Measurements from ENCODE around the gene ANKRD2.

The ANKRD2 gene

DNA sequence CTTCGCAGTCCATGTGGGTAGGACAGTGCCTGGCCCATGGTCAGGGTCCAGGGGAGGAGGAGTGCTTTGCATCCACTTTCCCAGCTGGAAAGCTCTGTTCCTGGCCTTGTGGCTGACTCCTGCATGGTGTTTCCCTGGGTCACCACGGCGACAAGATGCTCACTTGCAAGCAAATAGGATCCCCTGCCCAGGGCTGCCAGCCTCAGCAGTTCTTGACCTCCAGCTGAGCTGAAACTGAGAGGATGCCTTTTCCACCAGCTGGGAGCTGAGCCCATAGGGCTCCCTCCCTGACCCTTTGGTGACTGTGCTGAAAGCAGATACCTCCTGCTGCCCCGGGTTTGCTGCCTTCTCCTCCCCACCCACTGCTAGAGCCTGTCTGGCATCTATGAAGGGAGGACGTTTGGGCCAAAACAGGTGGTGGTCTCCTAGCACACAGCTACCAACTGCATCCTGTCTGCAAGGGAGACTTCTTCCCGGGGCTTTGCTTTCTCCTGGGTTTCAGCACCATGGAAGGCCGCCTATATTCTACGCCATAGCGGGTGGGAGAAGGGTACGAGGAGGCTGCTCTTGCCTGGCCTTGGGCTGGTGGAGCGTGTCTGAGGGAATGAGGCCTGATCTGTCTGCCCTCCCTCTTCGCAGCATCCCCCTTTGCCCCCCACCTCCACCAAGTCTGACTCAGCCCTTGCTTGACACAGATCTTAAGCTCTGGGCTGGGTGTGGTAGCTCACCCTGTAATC is 39.5 kb upstream of the ANKRD2 start:
- H3K79me2 ChIP-seq (ENCODE audit: insufficient read depth, low read length) = no peaks in the 10 kb centered on the region

DNA sequence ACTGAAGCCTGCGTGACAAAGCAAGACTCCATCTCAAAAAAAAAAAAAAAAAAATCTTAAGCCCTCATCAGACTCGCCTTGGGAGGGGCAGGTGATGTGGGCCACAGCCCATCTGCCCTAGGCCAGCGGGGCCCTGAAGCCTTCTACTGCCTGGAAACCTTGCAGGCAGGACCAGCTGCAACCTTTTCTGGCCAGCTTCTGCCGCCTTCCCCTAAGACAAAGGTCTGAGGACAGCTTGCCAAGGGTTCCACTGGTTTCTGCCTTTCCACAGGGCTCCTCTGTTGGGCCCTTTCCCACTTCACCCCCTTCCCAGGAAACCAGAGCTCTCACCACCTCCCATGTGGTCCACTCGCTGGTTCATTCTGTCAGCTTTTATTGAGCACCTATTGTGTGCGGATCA is 38.7 kb upstream of the ANKRD2 start:
- TF ChIP-seq, protein P1, sequence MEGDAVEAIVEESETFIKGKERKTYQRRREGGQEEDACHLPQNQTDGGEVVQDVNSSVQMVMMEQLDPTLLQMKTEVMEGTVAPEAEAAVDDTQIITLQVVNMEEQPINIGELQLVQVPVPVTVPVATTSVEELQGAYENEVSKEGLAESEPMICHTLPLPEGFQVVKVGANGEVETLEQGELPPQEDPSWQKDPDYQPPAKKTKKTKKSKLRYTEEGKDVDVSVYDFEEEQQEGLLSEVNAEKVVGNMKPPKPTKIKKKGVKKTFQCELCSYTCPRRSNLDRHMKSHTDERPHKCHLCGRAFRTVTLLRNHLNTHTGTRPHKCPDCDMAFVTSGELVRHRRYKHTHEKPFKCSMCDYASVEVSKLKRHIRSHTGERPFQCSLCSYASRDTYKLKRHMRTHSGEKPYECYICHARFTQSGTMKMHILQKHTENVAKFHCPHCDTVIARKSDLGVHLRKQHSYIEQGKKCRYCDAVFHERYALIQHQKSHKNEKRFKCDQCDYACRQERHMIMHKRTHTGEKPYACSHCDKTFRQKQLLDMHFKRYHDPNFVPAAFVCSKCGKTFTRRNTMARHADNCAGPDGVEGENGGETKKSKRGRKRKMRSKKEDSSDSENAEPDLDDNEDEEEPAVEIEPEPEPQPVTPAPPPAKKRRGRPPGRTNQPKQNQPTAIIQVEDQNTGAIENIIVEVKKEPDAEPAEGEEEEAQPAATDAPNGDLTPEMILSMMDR (IDR thresholded peaks at IDR 0.05; ENCODE audit: insufficient read depth, low read length, poor library complexity, severe bottlenecking) = no peak
- TF ChIP-seq EZH2phosphoT487 (conservative IDR thresholded peaks at IDR 0.05; ENCODE audit: low read length) = no peak
- H3K9ac ChIP-seq (ENCODE audit: low read length) = no peak overlapping the region
- no peaks in the 10 kb centered on the region for H4K20me1 ChIP-seq (ENCODE audit: low read depth, low read length)

More for the DNA sequence above, 39.5 kb upstream of the ANKRD2 start:
- H3K36me3 ChIP-seq (ENCODE audit: low read length) = no peaks in the 10 kb centered on the region
- no peaks in the 10 kb centered on the region for H3K9me3 ChIP-seq (ENCODE audit: insufficient read depth, low read length)
- no peak overlapping the region for H3K4me3 ChIP-seq (ENCODE audit: insufficient read depth, low read length, poor library complexity, severe bottlenecking)
- H3K27ac ChIP-seq (ENCODE audit: low read depth, low read length) = no peak overlapping the region
- TF ChIP-seq EZH2phosphoT487 (conservative IDR thresholded peaks at IDR 0.05; ENCODE audit: low read length) = no peak
- TF ChIP-seq, protein P1 (IDR thresholded peaks at IDR 0.05; ENCODE audit: insufficient read depth, low read length, poor library complexity, severe bottlenecking) = no peak
- H4K20me1 ChIP-seq (ENCODE audit: low read depth, low read length) = no peaks in the 10 kb centered on the region
- no peak overlapping the region for H3K9ac ChIP-seq (ENCODE audit: low read length)
- no peak overlapping the region for H2AFZ ChIP-seq (ENCODE audit: low read depth, low read length, severe bottlenecking)
- no peaks in the 10 kb centered on the region for H3K9me2 ChIP-seq (replicated peaks; ENCODE audit: insufficient read depth, low read length)
- H3K4me2 ChIP-seq (ENCODE audit: low read depth, low read length, poor library complexity, severe bottlenecking) = no peak overlapping the region
- H3K27me3 ChIP-seq (ENCODE audit: low read length) = no peaks in the 10 kb centered on the region
- H3F3A ChIP-seq (ENCODE audit: insufficient read depth) = no peaks in the 10 kb centered on the region

DNA sequence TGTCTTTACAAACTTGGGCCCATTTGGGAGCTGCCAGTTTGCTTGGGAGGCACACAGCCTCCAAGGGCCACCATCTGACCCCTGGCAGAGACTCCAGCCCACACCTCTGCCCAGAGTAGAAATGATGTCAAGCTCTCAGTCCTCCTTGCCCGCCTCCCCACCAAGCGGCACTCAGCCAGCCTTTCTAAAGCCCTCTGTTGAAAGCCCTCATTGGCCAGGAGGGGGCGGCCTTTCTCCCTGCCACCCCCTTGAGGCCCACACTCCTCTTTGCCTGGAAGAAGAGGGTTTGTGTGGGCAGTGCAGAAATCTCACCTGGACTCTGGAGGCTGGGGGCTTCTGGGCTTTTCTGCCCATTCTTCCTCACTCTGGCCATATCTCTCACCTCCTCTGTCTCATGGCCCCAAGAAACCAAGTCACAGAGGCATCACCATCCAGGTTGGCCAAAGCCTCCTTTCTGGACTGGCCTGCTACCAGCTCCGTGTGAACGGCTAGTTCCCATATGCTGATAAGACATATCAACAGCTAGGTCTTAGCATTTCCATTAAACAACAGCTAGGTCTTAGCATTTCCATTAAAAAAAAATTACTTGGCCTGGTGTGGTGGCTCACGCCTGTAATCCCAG is 37.7 kb upstream of the ANKRD2 start:
- H3K9me2 ChIP-seq (replicated peaks; ENCODE audit: insufficient read depth, low read length) = no peaks in the 10 kb centered on the region
- TF ChIP-seq, protein P1 (IDR thresholded peaks at IDR 0.05; ENCODE audit: insufficient read depth, low read length, poor library complexity, severe bottlenecking) = peak; percentile 66
- no peak for TF ChIP-seq EZH2phosphoT487 (conservative IDR thresholded peaks at IDR 0.05; ENCODE audit: low read length)
- H3K36me3 ChIP-seq (ENCODE audit: low read length) = no peaks in the 10 kb centered on the region
- no peak overlapping the region for H2AFZ ChIP-seq (ENCODE audit: low read depth, low read length, severe bottlenecking)
- no peaks in the 10 kb centered on the region for H3F3A ChIP-seq (ENCODE audit: insufficient read depth)
- H3K27me3 ChIP-seq (ENCODE audit: low read length) = no peaks in the 10 kb centered on the region
- H3K79me2 ChIP-seq (ENCODE audit: insufficient read depth, low read length) = no peaks in the 10 kb centered on the region
- H3K9me3 ChIP-seq (ENCODE audit: insufficient read depth, low read length) = no peaks in the 10 kb centered on the region
- H3K4me2 ChIP-seq (ENCODE audit: low read depth, low read length, poor library complexity, severe bottlenecking) = no peak overlapping the region
- H3K9ac ChIP-seq (ENCODE audit: low read length) = no peak overlapping the region
- no peaks in the 10 kb centered on the region for H4K20me1 ChIP-seq (ENCODE audit: low read depth, low read length)
- no peak overlapping the region for H3K4me3 ChIP-seq (ENCODE audit: insufficient read depth, low read length, poor library complexity, severe bottlenecking)
- H3K27ac ChIP-seq (ENCODE audit: low read depth, low read length) = no peak overlapping the region

More for the DNA sequence above, 38.7 kb upstream of the ANKRD2 start:
- H3F3A ChIP-seq (ENCODE audit: insufficient read depth) = no peaks in the 10 kb centered on the region
- H3K9me2 ChIP-seq (replicated peaks; ENCODE audit: insufficient read depth, low read length) = no peaks in the 10 kb centered on the region
- H2AFZ ChIP-seq (ENCODE audit: low read depth, low read length, severe bottlenecking) = no peak overlapping the region
- no peaks in the 10 kb centered on the region for H3K27me3 ChIP-seq (ENCODE audit: low read length)
- no peak overlapping the region for H3K4me3 ChIP-seq (ENCODE audit: insufficient read depth, low read length, poor library complexity, severe bottlenecking)
- no peaks in the 10 kb centered on the region for H3K36me3 ChIP-seq (ENCODE audit: low read length)
- no peaks in the 10 kb centered on the region for H3K79me2 ChIP-seq (ENCODE audit: insufficient read depth, low read length)
- H3K4me2 ChIP-seq (ENCODE audit: low read depth, low read length, poor library complexity, severe bottlenecking) = no peak overlapping the region
- H3K9me3 ChIP-seq (ENCODE audit: insufficient read depth, low read length) = no peaks in the 10 kb centered on the region
- no peak overlapping the region for H3K27ac ChIP-seq (ENCODE audit: low read depth, low read length)

Data from SU-DHL-6 (cell line).